Thyroid gland (tissue), 4 donors: Measurements from ENCODE around the gene SLC8A1.

Source experiments
- CTCF ChIP-seq, 6 experiments: fragments of 200-600 bp in 3 of 6; fragments of 450-650 bp in 3 of 6; sonication (generic) in 3 of 6; IDR thresholded peaks; one replicate each; pipeline ENCODE4 v1.5.1; 2016 to 2019; ENCODE audit warnings: antibody characterized with exemption in 6 of 6, mild to moderate bottlenecking in 2 of 6, inconsistent platforms in 1 of 6, moderate library complexity in 1 of 6
- POLR2A ChIP-seq, 2 donors: fragments of 450-650 bp; IDR thresholded peaks; one replicate each; pipeline ENCODE4 v1.6.1; 2017; ENCODE audit warnings: antibody characterized with exemption in 2 of 2, mild to moderate bottlenecking in 2 of 2, moderate library complexity in 1 of 2

- no peak for TF ChIP-seq POLR2A (IDR thresholded peaks at IDR 0.05)
- TF ChIP-seq CTCF (IDR thresholded peaks at IDR 0.05), result no peak
Observed at GRCh38 chr2:40048506-40048905, 403.4 kb downstream of the SLC8A1 start.
